MM.1S (cell line): Measurements from ENCODE around the gene SLC6A7.

Experiments
- EZH2 ChIP-seq: fragments of 300-600 bp; sonication (generic); optimal IDR thresholded peaks from 2 replicates; pipeline ENCODE3; 2017; ENCODE audit warnings: low read depth, mild to moderate bottlenecking, antibody characterized with exemption, low read length, mixed read lengths
- TF ChIP-seq, protein P1 (sequence below): fragments of 300-600 bp; sonication (generic); IDR thresholded peaks from 2 replicates; pipeline ENCODE4 v1.5.1; 2016; ENCODE audit warnings: antibody characterized with exemption, low read length, mixed read lengths

- TF ChIP-seq, protein P1, sequence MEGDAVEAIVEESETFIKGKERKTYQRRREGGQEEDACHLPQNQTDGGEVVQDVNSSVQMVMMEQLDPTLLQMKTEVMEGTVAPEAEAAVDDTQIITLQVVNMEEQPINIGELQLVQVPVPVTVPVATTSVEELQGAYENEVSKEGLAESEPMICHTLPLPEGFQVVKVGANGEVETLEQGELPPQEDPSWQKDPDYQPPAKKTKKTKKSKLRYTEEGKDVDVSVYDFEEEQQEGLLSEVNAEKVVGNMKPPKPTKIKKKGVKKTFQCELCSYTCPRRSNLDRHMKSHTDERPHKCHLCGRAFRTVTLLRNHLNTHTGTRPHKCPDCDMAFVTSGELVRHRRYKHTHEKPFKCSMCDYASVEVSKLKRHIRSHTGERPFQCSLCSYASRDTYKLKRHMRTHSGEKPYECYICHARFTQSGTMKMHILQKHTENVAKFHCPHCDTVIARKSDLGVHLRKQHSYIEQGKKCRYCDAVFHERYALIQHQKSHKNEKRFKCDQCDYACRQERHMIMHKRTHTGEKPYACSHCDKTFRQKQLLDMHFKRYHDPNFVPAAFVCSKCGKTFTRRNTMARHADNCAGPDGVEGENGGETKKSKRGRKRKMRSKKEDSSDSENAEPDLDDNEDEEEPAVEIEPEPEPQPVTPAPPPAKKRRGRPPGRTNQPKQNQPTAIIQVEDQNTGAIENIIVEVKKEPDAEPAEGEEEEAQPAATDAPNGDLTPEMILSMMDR = no peak
- no peak for TF ChIP-seq EZH2
These were observed 22.4 kb upstream of the SLC6A7 start for GRCh38 chr5:150167512-150167850.
